C4-2B (cell line): ENCODE measurements around the gene KLF7.

Experiments used
- H3K27ac ChIP-seq: fragments of 450-650 bp; 2 replicates; pipeline ENCODE4 v1.5.1; 2017
- ZFX ChIP-seq: fragments of 450-650 bp; IDR thresholded peaks from 2 replicates; pipeline ENCODE4 v1.6.1; 2017
- TF ChIP-seq, protein P1 (sequence below): fragments of 450-650 bp; conservative IDR thresholded peaks from 2 replicates; pipeline ENCODE4 v1.5.1; 2017; ENCODE audit warnings: mild to moderate bottlenecking

The KLF7 gene

GRCh38 chr2:207183506-207183905 is 17.8 kb upstream of the KLF7 start:
- no peak for TF ChIP-seq ZFX
- TF ChIP-seq, protein P1, sequence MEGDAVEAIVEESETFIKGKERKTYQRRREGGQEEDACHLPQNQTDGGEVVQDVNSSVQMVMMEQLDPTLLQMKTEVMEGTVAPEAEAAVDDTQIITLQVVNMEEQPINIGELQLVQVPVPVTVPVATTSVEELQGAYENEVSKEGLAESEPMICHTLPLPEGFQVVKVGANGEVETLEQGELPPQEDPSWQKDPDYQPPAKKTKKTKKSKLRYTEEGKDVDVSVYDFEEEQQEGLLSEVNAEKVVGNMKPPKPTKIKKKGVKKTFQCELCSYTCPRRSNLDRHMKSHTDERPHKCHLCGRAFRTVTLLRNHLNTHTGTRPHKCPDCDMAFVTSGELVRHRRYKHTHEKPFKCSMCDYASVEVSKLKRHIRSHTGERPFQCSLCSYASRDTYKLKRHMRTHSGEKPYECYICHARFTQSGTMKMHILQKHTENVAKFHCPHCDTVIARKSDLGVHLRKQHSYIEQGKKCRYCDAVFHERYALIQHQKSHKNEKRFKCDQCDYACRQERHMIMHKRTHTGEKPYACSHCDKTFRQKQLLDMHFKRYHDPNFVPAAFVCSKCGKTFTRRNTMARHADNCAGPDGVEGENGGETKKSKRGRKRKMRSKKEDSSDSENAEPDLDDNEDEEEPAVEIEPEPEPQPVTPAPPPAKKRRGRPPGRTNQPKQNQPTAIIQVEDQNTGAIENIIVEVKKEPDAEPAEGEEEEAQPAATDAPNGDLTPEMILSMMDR, result no peak
- no peak overlapping the region for H3K27ac ChIP-seq

DNA sequence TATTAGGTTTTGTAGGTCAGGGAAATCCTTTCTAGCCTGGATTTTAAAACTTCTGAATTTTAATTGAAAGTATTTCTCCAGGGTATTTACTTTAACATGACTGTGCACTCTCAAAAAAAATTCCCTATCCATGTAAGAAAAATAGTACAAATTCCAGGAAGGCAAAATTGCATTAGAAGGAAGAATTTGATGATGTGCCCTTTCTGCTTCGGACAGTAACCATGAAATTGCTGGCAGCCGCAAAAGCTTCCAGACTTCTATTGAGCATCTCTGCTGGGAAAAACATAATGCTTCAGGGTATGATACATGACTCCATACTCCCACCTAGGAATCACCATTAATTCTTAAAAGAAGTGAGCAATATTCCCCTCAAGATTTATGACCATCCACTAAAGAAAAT is 17.2 kb upstream of the KLF7 start:
- no peak for TF ChIP-seq ZFX
- TF ChIP-seq, protein P1, result no peak
- H3K27ac ChIP-seq, result no peak overlapping the region

GRCh38 chr2:207181526-207182274 is 16.0 kb upstream of the KLF7 start:
- H3K27ac ChIP-seq, result no peak overlapping the region
- TF ChIP-seq, protein P1, result no peak
- no peak for TF ChIP-seq ZFX

GRCh38 chr2:207180741-207181140 is 15.0 kb upstream of the KLF7 start:
- no peak overlapping the region for H3K27ac ChIP-seq
- TF ChIP-seq, protein P1, result no peak
- TF ChIP-seq ZFX, result no peak

GRCh38 chr2:207176247-207176646 is 10.5 kb upstream of the KLF7 start:
- H3K27ac ChIP-seq, result no peak overlapping the region

GRCh38 chr2:207173641-207174040 is 7.9 kb upstream of the KLF7 start:
- H3K27ac ChIP-seq, result no peak overlapping the region
- TF ChIP-seq, protein P1, result no peak
- TF ChIP-seq ZFX, result no peak

More at GRCh38 chr2:207176247-207176646, 10.5 kb upstream of the KLF7 start:
- TF ChIP-seq ZFX, result no peak
- TF ChIP-seq, protein P1, result no peak

DNA sequence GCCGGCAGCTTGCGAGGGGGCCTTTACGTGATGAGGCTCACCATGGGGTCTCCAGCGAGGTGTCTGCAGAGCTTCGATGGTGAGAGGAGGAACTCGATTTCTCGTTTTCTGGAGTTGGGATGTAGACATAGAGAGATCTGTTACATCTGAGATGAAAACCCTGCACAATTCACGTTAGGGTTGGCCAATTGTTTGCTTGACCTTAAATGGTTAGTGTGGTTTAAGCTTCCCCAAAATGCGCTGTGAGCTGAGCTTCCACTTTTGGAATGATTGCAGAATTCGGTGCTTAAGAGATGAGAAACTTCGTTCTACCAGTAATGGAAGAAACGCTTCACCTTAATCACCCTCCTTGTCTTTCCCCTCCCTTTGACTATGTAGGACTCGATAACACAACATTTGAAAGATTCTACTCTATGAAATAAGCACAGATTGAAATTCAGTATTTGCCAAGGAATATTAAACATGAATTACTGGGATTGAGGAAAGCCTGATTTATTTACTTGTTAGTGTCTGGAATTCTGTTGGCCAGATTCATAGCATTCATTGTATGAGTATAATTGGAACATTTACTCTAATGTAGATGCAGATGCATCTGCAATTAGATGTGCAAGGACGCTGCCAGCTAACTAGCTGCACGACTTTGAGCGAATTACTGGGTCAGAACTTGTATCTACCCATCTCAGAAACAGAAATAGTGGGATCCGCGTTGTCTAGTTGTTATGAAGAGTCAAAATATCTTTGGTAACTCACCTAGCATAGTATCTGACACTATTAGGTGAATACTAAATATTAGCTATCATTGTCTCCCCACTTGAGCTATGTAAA is 1.6 kb upstream of the KLF7 start:
- TF ChIP-seq, protein P1, result no peak
- TF ChIP-seq ZFX, result no peak
- H3K27ac ChIP-seq, result peak overlapping the region; percentile 96
